GM18498 (cell line): ENCODE results near the gene SNED1.

ENCODE experiments used
- ATAC-seq: cut with Tn5 transposase; IDR thresholded peaks from one replicate; pipeline ENCODE4 v1.9.1; 2021; ENCODE audit warnings: mild to moderate bottlenecking, moderate library complexity; ENCODE audit not compliant: unreplicated experiment

Gene SNED1

DNA sequence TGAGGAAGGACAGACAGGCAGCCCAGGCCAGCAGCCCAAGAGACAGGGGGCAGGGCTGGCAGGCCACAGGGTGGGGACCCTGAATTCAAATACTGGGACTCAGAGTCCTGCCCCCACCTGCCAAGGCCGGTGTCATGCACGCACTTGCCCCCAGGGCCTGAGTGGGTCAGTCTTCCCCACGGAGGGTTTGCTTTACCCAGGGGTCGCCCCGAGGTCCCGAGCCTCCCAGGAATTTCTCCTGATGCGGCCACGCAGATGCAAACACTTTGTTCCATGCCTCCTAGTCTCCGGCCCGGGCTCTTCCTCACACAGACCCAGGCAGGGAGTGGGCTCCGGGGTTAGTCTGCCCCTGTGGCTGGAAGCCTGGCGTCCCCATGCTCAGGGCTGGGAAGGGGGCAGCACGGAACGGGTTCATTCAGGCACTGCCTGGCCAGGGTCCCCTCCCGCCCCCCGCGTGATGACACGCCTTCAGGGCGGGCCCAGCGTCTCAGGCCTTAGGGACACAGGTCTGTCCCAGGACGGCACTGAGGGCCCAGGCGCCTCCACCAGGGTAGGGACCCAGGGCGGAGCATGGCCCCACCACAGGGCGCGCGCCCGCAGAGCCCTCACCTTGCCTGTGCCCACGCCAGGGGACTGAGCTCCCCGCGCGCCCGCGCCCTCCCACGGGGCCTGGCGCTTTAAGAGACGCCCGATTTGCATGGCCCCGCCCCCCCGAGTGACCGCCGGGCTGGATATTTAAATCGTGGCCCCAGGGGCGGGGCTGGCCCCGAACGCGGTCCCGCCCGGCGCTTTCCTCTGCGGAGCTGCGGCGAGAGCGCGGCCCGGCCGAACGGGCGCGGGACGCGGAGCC lies at the start of gene SNED1:
TSS of gene SNED1 (plus strand) at position 763 of the 850 bp plus-strand sequence. CDS start 220 bp downstream, outside the sequence.
- no peak for ATAC-seq

DNA sequence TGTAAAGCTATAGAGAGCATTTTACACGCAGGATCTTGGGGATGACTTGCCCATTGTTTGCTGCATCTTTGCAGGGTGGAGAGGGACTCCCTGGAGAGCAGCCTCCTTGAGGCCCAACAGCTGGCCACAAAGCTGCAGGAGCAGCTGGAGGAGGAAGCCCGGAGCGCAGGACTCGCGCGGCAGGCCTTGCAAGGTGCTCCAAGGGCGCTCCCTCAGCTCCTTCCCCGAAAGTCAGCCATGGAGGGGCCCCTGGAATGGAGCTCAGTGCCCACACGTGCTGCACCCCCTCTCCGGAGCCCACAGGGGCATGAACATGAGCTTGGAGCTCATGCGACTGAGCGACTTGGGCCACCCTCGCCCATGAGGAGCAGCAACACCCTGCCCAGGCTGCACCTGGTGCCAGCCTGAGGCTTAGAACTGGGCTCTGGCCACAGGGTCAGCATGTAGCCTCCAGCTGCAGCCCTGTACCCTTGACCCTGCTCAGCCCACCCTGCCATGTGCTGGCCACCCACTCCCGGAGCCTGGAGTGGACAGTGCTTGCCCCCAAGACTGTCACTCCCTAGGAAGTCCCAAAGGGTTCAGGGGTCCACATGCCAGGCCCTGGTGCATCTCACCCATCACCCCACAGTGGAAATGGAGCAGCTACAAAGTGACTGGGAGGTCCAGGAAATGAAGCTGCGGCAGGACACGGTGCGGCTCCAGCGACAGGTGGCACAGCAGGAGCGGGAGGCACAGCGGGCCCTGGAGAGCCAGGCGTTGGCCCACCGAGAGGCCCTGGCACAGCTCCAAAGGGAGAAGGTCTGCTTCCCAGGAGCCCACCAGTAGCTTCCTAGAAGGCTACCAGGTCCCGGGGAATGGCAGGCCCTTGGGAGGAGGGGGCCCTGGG lies 49.3 kb upstream of the SNED1 start:
- ATAC-seq = no peak

DNA sequence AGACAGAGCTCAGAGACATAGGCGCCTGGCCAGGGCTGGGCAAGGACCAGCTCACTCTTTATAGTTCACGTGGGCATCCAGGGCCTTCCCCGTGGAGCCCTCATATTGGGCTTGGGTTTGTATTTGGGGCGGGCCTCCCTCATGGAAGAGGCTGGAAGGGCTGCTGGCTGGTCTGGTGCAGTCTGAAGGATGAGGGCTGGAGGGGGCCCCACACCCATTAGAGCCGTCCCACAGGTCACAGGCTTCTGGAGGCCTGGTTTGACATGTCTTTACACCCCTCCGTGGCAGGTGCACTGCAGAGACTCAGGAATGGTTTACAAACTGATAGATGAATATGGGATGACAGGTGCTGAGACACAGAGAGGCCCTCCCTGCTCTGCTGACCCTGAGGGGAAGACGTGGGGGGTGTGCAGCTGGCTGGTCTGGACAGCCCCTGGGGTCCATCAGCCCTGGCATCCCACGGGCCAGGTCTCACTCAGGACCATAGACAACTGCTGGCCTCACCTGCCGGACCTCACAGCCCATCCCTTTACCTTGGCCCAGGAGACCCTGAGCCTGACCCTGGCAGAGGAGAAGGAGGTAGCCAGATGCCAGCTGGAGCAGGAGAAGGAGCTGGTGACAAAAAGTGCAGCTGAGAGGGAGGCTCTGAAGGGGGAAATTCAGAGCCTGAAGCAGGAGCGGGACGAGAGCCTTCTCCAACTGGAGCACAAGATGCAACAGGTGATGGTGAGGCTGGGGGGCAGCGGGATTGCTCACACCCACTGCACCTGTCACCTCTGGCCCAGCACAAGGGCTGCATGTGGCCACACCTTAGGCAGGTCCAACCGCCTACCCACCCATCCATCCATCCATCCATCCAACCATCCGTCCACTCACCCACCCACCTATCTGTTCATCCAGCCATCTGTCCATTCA lies 48.4 kb upstream of the SNED1 start:
- ATAC-seq = no peak

DNA sequence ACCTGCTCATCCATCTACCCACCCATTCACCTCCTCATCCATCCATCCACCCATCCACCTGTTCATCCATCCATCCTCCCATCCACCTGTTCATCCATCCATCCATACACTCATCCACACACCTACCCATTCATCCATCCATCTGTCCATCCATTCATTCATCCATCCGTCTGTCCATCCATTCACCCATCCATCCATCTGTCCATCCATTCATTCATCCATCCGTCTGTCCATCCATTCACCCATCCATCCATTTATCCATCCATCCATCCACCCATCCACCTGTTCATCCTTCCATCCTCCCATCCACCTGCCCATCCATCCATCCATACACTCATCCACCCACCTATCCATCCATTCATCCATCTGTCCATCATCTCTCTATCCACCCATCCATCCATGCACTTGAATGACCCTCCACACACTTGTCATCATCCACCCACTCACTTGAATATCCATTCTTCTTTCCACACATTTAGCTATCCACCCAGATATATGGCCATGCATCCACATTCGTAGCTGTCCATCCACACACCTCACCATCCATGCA lies 47.3 kb upstream of the SNED1 start:
- no peak for ATAC-seq

DNA sequence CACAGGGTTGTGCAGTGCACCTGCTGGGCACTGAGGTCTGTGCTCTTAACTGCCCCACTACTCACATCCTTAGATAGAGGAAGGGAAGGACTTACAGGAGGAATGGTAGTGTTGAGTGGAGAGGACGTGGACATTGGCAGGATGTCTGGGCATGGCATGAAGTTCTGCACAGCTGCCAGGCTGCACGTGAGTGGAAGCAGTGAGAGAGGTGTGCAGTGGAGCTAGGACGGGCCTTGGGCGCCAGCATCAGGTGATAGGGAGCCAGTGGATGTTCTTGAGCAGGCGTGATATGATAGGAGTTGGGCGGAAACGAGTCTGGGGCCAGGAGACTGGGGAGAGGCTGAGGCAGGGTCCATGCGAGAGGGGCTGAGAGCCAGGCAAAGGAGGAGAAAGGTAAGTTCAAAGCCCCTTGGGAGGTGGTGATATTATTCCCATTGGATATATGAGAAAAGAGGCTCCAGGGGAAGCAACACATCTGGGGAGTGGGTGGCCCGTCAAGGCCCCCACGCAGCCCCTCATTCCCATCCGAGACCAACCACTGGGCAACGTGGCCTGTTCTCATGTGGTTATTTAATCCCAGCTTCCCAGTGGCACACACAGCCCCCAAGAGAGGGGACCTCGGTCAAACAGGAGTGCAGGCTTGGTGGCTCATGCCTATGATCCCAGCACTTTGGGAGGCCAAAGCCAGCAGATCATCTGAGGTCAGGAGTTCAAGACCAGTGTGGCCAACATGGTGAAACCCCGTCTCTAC lies 45.7 kb upstream of the SNED1 start:
- ATAC-seq = no peak

DNA sequence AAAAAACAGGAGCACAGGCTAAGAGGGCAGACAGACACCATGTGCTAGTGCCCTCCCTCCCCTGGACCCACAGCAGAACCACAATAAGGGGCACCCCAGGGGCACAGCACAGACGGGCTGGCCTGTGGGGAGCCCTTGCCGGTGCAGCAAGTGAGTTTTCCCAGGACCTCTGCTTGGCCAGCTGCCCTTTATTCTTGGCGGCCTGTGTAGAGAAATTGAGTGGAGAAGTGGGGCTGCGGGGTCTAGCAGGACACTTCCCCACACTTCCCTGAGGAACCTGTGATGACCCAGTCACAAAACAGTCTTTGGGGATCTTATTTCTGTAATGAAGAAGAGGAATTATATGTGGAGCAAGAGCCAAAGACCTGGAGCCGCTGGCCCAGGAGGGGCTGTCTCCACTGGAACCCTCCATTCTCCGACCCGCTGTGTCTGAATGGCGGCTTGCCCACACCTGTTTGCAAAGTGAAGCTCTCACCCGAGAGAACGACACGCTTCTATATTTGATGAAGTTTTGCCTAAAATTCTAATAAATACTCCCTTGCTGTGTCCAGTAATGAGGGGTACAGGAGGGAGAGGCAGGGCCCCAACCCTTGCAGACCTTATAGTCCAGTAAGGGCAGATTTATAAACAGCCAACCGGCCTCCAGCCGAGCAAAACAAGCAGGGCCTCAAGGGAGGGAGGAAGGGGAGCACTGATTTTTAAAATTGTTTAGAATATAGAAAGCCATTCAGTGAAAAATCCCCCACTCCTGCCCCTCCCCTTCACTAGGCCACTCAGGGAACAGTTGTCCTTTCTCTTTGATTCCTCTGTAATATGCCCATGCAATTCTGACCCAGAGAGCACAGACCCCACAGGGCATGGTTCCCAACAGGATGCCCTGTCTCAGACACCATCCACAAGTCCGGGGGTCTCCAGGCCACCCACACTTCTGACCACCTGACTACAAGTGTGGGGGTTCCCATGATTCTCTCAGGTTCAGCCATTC lies 44.7 kb upstream of the SNED1 start:
- no peak for ATAC-seq

DNA sequence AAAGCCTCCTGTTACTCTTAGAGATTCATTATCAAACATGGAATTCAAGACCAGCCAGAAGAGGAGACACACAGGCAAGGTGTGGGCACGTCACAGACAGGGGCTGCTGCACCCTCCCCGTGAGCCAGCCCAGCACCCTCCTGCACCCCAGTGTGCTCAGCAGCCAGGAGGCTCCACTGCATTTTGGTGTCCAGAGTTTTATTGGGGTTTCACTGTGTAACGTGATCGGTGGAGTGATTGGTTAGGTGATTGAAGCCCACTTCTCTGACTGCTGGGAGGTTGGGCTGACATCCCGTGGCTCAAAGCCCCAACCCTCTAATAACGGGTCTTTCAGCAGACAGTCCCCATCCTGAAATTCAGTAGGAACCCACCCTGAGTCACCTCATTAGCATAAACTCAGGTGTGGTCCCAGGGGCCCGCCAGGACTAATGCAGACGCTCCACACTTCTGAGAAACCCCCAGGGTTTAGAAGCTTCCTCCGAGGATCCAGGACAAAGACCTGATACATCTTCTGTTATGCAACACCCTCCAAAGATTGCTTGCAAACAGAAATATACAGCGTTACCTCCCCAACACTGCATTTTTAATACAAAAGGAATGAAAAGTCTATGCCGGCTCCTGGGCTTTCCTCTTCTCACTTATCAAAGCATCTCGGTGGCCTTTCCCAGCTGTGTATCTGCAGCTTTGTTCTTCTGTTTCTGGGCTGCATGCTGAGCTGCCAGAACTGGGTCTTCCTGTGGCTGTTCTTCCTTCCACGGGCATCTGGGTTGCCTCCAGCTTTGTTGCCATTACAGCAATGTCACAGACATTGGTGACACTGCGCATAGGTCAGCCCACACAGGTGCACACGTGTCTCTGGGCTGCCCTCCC lies 43.7 kb upstream of the SNED1 start:
- ATAC-seq = no peak

DNA sequence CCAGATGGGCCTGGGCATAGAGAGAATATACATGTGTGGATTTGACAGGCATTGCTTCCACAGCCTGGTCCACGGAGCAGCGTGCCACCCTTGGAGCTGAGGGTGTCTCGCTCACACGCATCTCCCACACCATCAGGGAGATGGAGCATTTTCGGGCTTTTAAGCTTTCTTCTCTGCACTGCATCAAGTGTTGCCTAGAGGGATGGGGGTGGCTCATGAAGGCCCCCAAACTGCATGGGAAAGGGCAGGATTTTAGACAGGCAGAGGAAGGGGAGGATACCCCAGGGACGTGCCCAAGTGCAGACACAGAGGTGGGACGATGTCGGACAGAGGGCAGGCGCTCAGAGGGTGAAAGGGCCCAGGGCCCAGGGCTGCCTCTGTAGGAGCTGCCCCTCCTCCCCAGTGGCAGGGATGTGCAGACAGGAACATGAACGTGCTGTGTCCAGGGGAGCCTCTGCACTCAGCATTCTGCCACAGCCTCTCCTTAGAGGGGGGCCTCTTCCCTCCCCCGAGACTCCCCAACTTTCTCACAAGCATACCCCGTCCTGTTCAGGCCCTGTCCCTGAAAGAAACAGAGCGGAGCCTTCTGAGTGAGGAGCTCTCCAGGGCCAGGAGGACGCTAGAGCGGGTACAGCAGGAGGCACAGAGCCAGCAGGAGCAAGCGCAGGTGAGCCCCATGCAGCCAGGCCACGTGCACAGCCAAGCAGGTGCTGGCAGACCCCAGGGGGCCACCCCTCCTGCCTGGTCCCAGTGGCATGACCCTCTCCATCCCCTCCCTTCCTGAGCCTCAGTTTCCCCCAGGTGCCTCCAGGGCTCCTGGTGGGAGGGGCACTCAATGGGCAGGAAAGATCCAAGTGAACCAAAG lies 42.9 kb upstream of the SNED1 start:
- no peak for ATAC-seq

DNA sequence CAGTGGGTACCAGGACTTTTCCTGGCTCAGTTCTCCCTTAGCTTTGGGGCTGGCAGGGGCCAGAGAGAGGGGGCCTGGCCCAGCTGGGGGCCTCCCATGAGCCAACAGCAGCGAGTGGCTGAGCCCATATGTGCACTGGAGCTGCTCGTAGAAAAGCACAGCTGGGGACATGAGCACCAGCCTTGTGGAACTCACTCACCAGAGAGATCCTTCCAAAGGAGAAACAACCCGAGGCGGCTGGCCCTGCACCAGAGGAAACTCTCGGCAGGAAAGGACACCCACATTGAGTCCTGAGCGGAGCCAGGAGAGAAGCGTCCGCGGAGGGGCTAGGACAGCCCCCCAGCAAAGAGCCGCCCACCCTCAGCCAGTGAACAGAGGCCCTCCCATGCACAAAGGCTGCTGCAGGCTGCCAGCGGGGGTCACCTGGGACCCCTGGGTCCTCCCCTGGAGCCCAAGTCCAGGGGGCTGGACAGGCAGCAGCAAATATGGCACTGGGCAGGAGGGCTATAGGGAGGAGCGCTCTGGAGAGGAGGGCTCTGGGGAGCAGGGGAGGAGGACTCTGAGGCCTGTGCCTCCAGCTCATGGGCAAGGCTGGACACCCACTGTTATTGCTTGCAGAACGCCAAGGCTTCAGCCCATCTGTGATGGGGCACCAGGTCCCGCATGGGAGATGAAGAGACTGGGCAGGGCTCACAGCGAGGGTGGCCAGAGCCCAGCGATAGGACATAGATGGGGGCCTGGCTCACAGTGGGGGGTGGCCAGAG lies 42.1 kb upstream of the SNED1 start:
- no peak for ATAC-seq

DNA sequence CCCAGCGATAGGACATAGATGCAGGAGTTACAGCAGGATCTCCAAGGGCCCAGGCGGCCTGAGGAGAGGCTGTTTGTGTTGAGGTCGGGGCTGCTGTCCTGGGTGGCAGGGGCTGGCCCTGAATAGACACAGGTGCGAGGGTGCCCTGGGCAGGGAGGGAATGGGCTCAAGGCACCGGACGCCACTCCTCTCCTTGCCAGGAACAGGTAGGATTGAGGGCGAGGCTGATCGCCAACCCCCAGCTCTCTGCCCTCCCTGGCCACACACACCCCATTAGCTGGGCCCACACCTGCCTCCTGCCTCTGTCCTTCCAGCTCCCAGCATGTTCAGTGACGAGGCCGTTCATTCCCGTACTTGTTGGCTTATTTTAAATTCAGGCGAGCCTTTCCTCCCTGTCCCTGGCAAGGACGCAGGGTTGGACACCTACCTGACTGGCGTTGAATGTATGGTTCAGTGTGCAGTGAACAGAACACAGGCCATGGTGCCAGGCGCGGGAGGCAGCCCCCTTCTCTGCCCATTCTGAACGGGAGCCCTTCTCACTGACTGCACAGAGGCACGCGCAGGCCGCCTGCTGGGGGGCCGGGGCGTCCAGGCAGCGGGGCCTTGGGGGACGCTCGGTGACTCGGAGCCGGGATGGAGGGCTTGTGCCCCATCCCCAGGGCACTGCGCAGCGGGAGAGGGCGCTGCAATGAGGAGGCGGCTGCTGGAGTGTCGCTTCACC lies 41.3 kb upstream of the SNED1 start:
- no peak for ATAC-seq

DNA sequence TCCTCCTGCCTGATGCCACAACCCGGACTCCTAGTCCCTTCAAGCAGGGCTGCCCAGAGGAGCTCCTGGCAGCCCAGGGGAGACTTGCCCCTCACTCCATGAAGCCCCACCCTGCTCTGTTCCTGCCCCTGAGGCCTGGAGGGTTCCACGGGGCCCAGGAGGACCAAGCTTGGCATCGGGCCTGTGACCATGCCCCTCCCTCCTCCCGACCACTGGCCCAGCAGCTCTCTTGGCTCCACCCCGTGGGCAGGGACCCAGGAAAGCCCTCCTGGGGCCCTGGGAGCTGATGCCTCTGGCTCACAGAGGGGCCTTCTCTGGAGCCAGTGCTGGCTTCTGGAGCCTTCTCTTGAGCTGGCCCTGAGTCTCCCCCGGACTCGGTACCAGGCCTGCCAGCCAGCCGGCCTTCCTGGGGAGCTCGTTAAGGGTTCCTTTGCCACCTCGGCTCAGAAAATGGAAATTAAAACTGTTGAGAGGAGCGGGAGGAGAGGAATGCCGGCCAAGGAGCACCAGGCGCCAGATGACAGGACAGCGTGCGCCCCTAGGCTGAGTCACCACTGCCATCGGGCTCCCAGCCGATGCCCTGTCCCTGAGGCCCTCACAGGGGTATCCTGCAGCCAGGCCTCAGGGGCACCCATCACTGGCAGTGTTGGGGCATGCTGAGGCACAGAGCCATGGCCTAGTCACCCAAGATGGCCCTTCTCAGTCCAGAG lies 40.6 kb upstream of the SNED1 start:
- ATAC-seq = no peak

DNA sequence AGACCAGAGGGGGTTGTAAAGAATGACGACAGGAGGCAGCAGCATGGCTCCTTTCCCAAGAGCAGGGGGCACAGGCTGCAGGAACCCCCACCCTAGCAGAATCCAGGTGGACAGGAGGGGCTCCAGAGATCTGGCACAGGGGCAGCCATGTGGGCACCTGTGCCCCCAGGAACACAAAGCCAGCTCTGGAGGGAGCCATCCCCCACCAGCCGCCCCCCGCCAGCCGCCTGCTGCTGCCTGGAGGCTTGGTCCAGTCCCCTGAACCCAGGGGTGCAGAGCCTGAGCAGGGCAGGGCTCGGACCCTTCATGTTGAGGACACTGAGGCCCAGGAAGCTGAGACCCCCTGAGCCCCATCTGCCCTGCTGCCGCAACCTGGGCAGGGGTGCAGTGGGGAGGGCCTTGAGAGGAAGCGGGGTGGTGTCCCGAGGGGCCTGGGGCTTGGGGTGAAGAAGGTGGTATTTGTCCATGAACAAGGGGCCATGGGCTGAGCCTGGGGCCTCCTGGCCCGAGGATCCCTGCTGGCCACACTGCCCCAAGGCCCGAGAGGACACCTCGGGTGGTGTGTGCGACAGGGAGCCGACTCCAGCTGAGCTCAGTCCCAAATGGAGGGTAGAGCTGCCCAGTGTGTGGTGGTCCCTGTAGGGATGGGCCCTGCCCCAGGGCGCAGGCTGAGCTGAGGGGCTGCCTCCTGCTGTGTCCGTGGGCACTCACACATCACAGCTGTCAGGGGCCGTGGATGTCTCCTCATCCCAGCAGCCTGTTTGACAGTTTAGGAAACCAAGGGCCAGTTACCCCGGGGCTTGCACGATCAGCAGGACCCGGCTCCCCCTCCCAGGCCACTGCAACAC lies 39.8 kb upstream of the SNED1 start:
- ATAC-seq = no peak

DNA sequence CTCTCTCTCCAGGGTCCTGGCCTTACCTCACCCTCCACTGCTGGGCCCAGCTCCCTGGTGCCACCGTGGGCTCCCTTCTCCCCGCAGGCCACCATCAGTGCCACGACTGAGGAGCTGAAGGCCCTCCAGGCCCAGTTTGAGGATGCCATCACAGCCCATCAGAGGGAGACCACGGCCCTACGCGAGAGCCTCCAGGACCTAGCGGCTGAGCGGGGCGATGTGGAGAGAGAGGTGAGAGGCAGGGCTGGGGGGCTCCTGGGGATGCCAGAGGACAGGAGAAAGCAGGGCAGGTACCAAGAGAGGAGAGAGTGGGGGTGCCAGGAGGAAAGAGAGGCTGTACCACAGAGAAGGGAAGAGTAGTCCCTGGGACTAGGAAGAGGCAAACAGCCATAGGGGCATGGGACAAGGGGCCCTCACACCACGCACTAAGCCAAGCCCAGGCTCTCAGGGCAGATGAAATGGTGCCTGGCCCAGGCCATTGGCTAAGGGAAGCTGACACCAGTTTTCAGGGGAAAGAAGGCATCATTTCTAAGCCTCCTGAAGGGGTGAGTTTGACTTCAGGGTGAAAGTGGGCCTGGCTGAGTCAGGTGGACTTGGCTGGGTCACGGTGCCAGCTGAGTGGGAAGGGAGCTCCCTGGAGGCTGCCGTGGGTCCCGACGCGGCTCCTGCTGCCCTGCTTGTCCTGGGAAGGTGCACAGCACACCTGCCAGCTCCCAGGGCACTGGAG lies 39.0 kb upstream of the SNED1 start:
- ATAC-seq = no peak
